HG02840 (cell line): ENCODE data around the gene BRSK1.

Source experiments
- ATAC-seq: cut with Tn5 transposase; IDR thresholded peaks from one replicate; pipeline ENCODE4 v1.9.1; 2021; ENCODE audit warnings: mild to moderate bottlenecking, moderate library complexity, moderate number of reproducible peaks; ENCODE audit not compliant: unreplicated experiment, low FRiP score

The BRSK1 gene

DNA sequence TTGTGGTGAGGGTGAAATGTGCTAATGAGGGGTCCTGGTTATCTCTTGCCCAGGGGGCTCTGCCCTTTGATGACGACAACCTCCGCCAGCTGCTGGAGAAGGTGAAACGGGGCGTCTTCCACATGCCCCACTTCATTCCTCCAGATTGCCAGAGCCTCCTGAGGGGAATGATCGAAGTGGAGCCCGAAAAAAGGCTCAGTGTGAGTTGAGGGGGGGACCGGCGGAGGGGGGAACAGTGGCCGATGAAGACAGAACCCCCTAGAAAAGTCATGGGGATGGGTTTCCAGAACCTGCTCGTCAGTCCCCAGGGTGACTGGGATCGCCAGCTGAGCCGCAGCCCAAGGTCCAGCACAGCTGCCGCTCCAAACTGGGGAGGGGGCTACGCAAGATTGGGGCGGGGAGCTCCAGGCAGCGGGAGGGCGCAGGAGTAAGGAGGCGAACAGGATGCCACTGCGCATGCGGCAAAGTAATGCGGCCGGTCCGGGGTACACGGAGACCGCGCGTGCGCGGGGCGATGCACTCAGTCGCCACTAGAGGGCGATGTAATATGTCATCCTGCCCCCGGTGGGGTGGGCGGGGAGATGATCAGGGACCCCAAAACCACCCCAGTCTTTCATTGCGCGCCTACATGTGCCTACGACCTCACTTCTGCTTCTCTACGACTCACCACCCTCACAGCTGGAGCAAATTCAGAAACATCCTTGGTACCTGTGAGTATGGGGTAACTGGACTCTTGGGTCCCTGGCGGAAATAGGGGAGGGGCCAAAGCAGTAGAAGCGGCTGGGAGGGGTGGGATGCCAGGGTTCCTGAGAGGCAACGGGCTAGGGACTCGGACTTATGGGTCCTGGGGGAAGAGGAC, 17.9 kb downstream of the BRSK1 start:
- ATAC-seq: no peak

DNA sequence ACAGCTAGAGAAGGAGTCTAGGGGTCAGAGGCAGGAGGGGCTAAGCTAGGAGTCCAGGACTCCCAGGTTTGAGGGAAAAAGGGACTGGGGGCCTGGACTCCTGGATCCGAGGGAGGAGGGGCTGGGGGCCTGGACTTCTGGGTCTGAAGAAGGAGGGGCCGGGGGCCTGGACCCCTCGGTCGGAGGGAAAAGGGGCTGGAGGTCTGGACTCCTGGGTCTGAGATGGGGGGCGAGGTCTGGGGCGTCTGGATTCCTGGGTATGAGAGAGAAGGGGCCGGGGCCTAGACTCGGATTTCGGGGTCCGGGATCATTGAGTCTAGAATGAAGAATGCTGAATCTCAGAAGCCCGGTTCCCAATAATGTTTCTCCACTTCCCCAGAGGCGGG, 18.5 kb downstream of the BRSK1 start:
- no peak for ATAC-seq

DNA sequence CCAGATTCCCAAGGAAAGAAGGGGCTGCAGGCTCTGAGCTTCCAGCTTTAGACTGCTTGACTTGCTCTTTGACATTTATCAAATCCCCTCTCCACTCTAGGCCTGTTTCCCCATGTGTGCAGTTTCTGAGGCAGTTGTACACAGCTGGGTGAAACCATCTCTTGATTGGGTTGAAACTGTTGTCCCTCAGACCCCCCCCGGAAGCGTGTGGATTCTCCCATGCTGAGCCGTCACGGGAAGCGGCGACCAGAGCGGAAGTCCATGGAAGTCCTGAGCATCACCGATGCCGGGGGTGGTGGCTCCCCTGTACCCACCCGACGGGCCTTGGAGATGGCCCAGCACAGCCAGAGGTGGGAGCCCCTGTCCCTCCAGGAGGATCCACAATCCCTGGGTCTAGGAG, 19.7 kb downstream of the BRSK1 start:
- no peak for ATAC-seq

DNA sequence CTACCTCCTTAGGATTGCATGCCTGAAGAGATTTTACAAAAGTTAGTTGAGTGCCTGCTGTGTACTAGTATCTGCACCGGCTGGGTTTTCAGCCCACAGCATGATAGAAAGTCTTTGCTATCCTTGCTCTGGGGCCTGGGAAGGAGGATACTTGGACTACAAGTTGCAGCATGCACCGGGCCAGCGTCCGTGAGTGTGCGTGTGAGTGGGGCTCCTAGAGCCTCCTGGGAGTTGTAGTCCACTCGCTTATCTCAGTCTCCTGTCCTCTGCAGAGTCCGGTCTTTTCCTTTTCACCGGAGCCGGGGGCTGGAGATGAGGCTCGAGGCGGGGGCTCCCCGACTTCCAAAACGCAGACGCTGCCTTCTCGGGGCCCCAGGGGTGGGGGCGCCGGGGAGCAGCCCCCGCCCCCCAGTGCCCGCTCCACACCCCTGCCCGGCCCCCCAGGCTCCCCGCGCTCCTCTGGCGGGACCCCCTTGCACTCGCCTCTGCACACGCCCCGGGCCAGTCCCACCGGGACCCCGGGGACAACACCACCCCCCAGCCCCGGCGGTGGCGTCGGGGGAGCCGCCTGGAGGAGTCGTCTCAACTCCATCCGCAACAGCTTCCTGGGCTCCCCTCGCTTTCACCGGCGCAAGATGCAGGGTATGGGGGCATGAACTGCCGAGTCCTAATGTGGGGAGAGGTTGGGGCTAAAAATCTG, 20.6 kb downstream of the BRSK1 start:
- no peak for ATAC-seq

DNA sequence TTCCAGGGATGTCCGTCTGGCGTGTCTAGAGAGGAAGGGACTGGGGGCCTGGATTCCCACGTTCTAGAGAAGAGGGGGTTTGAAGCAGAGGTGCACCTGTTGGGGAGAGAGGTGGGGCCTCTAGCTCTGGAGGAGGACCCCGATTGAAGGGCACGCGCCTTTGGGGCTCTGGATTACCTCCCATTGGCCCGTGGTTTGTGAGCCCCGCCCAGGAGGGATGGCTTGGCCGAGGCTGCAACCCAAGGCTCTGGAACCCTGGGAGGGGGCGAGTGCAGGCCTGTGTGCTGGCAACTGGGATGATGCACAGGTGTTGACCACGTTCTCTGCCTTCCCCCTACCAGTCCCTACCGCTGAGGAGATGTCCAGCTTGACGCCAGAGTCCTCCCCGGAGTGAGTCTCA, 21.2 kb downstream of the BRSK1 start:
- no peak for ATAC-seq

DNA sequence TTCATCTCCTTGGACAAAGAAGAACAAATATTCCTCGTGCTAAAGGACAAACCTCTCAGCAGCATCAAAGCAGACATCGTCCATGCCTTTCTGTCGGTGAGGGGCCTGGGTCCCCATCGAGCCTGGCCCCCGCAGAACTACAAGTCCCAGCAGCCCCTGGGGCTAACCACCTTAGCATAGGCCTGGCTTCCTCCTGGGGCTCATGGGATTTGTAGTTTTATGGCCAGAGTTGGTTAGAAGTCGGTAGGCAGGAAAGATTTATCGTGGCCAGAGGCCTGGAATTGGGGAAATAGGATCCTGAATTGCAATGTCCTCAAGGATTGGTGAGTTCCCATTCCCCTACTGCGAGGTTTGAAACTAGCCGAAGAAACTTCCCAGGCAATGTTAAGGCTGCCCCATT, 21.7 kb downstream of the BRSK1 start:
- ATAC-seq: no peak

DNA sequence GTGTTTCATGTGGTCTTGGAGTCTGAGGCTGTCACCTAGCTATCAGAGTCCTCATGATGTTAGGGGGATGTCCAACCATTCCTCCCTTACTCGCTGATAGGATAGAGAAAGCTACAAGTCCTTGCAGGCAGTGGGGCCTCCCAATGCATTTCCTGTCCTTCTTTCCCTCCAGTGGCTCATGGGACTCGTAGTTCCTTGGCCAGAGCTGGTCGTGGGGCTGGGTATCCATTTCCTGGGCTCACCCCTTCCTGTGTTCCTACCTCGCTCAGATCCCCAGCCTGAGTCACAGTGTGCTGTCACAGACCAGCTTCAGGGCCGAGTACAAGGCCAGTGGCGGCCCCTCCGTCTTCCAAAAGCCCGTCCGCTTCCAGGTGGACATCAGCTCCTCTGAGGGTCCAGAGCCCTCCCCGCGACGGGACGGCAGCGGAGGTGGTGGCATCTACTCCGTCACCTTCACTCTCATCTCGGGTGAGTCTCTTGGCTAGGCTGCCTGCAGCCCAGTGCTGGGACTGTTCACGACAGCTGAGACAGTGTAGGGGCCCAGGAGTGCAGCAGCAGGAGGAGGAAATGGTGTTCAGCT, 22.3 kb downstream of the BRSK1 start:
- ATAC-seq: no peak

DNA sequence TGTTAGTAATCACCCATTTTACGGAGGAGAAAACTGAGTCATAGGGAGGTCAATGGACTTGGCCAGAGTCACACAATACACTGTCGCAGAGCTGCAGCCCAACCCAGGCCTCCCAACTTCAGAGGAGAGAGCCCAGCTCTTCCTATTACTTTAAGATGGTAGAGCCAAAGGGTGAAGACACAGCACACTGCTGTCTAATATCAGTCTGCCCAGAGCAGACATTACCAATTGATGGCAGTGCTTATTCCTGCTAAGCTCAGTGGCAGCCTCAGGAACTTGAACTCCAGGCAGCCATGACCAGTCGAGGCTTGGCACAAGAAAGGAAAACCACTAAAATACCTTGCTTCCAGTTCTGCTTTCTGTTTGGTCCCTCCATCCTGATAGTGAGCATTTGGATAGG, 22.9 kb downstream of the BRSK1 start:
- no peak for ATAC-seq

DNA sequence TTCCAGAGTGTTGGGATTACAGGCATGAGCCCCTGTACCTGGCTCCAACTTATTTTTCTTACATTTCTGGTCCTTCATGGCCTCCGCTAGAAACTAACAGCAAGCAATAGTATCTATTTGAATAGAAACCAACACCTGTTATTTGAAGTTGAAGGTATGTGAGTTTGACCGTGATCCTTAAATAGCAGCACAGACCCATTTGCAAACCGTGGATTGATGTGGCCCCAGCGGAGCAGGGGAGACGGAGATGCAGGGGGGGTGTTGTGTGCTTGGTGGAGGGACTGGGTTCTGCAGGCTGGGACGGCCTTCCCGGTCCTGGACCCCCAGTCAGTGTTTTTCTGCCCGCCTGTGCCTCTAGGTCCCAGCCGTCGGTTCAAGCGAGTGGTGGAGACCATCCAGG, 24.5 kb downstream of the BRSK1 start:
- no peak for ATAC-seq

DNA sequence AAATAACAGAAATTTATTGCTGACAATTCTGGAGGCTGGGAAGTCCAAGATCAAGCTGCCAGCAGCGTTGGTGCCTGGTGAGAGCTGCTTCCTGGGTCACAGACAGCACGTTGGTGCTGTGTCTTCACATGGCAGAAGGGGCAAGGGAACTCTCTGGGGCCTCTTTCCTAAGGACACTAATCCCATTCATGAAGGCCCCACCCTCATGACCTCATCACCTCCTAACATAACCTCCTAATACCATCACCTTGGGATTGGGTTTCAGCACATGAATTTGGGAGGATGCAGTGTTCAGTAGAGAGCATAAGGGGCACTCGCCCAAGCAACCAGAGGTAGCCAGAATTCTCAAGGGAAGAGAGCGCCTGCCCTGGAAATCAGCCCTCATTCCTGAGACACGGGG, 25.7 kb downstream of the BRSK1 start:
- ATAC-seq: no peak

DNA sequence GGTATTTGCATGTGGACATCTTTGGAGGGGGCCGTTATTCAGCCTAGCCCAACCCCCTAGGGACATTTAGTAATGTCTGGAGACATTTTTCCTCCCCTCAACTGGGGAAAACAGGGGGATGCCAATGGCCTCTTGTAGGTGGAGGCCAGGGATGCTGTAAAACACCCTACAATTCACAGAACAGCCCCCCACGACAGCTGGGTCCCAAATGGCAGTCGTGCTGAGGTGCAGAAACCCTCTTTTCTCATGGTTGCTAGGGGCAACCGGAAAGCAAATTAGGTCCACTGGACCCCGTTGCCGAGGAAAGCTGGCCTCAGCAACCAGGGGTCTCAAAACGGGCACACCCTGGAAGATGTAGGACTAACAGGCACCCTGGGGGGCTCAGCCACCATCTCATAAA, 26.7 kb downstream of the BRSK1 start:
- no peak for ATAC-seq

DNA sequence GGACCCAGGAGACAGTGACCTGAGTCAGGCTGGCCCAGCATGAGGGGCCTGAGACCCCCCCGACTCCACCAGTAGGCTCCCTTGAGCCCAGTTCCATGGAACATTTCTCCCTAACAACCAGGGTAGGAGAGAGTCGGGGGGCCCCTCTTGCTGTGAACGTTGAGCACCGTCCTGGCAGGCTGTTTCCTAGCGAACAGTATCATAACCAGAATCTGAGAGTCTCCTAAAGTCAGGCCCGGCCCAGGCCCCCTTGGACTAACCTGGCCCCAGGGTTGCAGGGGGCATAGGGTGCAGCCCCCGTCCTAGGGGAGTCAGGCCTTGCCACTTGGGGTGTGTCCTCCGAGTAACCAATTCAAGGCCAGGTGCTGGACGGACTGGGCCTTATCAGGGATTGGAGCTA, 27.6 kb downstream of the BRSK1 start:
- no peak for ATAC-seq

DNA sequence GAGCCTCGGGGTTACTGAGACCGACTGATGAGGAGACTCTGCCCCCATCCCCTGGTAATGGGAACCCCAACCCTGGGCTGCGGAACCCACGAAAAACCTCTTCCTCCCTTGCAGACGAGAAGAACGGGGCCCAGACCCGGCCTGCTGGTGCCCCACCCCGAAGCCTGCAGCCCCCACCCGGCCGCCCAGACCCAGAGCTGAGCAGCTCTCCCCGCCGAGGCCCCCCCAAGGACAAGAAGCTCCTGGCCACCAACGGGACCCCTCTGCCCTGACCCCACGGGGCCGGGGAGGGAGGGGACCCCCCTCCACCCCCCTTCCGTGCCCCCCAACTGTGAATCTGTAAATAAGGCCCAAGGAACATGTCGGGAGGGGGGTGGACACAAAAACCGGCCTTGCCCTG, 28.0 kb downstream of the BRSK1 start:
- ATAC-seq: no peak

DNA sequence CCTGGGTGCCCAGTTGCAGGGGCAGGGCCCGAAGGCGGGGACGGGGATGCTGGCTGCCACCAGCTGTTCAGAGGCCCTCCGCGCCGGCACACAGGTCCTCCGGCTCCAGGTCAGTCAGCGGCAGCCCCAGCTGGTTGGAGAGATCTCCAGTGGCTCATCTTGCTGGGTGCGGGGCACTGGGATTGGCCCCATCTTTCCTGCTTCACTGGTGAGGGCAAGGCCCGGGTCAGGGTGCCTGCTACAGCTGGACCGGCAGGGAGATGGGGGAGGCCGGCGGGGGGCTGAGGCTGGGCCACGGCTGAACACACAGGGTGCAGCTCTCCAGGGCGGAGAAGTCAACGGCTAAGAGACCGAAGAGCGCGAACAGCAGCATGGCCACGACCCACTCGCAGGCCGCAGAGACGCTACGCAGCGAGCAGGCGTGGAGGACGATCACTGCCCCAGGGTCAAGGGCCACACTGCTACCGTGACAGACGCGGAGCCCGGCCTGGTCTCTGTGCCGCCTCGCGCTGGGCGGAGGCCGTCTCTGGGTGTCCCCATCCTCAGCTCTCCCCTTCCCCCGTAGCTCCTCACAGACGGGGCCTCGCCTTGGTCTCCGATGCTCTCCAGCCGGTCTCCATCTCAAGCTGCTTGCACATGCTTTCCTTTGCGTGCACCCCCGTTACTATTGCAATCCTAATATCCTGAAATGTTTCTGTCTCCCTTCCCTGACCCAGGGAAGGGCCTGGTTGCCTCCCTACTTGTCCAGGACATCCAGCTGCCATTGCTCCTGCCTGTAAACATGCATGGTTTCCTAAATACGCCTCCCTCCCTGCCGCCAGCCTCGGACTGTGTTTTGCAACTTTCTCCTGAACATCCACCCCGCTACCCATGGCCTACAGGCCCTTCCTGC, 29.1 kb downstream of the BRSK1 start:
- no peak for ATAC-seq

DNA sequence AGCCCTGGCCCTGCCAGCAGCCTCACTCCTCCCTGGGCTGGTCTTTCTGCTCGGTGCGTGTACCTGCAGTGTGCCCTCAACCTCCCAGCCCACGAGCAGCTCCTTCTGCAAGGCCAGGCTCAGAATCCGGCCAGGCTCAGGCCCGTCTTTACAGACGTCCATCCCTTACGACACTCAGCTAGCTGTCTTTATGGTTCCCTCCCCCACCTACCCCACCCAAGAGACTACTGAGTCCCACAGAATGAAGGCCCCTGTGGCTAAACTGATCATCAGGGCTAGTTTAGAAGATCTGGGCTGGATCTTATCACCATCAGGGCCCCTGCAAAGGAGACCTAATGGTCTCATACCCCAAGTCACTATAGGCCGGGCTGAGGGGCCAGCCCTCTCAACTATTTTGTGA, 30.6 kb downstream of the BRSK1 start:
- ATAC-seq: no peak

DNA sequence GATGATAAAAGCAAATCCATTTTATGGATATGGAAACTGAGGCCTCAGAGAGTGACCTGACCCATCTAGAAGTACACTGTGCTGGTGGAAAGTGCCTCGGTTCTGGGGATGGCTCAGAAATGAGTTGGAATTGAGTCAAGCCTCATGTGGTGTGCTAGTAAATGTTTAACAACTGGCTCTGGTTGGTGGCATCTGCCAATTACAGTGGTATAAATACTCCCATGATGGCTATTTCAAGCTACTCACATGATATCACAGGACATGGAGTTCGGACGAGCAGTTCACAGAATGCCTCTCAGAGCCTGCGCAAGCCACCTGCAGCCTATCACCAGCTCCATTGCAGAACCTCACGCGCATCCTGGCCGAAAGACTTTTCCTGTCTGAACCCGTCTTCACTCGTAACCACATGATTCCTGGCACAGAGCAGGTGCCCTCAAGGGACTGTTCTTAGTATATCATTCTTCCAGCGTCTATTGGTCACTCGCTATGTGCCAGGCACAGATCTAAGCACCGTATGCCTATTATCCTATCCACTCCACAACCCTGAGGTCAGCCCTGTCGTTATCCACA, 32.2 kb downstream of the BRSK1 start:
- ATAC-seq: no peak

DNA sequence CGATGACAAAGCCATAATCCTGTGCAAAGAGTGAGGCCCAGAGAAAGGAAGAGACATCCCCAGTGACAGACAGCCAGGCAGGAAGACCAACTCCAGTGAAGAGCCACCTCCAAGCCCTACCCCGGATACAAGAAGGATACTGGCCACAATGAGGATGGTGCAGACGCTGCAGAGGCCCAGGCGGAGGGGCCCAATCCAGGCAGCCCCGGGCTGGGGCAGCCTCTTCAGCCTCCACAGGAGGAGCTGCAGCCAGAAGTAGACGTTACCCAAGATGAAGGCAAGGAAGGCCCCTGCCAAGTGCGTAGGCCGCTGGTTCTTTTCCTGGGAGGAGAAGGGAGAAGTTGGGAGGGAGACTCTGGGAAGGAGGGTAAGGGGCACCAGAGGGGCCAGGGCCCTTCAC, 32.8 kb downstream of the BRSK1 start:
- ATAC-seq: no peak

DNA sequence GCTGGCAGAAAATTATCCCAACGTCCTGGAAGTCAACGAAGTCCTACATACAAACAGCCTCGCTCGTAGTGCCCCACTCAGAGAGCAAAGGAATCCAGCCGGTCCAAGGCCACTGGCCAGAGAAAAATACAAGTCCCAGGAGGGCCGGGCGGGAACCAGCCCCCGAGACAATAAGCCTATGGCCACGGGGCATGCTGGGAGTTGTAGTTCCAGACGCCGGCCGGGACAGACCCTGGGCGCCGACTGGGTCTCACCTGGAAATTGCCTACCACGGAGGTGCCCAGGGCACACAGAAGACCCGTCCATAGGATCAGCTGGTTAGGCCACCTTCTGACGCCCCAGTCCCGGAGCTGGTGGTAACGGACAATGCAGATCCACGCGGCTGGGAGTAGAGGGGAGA, 36.0 kb downstream of the BRSK1 start:
- no peak for ATAC-seq

DNA sequence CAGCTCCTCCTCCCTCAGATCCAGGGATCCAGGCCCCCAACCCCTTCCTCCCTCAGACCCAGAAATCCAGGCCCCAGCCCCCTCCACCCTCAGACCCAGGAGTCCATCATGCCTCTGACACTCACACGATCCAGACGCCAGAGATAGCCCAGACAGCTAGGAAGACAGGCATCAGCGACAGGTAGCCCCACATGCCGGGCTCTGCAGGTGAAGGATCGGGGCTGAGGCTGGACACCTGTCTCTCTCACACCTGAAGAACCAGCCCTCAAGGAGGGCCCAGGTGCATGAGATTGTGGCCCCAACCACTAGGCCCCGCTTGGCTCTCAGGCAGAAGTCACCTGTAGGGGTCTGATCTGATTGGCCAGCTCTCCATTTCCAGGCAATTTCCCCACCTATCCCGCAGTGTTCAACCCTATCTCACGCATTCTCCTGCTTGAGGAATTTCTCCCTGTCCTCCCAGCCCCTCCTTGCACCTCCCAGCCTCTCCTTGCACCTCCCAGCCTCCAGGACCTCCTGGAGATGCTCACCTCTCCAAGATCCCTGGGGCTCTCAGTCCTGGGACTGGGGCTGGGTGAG, 37.1 kb downstream of the BRSK1 start:
- no peak for ATAC-seq

DNA sequence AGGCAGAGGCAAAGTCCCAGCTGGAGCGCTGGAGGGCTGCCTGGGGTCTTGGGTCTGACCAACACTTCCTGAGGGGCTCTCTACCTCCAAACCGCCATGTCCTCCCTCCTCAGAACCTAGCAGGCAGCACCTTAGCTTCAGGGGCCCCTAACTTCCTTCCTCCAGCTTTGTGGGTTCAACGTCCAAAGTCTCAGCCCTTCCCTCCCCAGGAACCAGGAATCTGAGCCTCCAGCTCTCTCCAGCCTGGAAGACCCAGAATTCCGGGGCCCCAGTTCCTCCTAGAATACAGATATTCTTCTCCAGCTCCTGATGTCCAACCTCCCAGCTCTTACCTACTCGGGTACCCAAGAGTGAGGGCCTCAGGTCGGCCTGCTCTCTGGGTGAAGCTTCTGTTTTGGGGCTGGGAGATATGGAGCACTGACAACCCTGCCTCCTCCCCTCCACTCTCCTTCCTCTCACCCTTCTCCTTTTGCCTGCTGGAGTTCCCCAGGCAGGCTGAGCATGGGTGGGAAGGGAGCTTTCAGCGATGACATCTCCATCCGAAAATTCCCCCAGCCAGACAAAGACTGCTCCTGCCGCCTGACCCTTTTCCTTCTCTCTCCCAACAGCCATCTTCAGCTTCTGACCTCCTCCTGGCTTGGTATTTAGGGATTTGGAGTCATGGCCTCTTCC, 37.8 kb downstream of the BRSK1 start:
- ATAC-seq: no peak
